Measurements from ENCODE around the gene ELK3. TPM values are rescaled to one million over a fixed set of nuclear protein-coding genes. Genes with fewer than 3 reads are reported as not detected.

ELK3 gene
- total RNA-seq, 1 experiment from 2014 or later = 9.4 TPM

DNA sequence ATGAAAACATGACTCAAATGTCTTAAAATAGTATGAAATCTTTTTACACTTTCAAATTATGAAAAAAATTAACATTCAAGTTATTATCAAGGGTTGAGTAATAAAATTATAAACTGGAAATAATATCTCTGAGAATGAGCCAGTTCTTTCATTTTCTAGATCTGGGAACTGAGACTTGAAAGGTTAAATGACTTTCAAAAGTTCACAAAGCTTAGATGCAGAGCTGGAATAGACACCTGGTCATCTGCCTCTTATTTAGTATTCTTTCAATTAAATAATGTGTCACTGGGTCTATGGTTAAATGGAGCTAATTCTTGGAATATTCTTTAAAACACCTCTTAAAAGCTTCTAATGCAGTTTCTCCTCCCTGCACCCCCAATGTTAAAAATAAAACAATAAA is 119.4 kb downstream of the ELK3 start:
- no peak overlapping the region for H3K9ac ChIP-seq (ENCODE audit: extremely low read depth, insufficient read length, low read length)
- no peak overlapping the region for H3K4ac ChIP-seq (ENCODE audit: low read depth, low read length)
- DNase-seq = no peak
- H3K56ac ChIP-seq (ENCODE audit: insufficient read length, low read depth, low read length) = no peak overlapping the region
- no peak overlapping the region for H3K23ac ChIP-seq (ENCODE audit: insufficient read length, low read depth, low read length)
- no peak overlapping the region for H2AFZ ChIP-seq (ENCODE audit: low read length)
- H3T11ph ChIP-seq (ENCODE audit: low read length) = no peak overlapping the region
- Mint-ChIP-seq H3K27me3 (ENCODE audit: low read depth) (no peaks in the 10 kb centered on the region), H3K9me3 (peaks cover 0 to 7% of the 10 kb centered on the region in 2 experiments; a peak in 1 of 5 replicates), H3K4me3 (no peak overlapping the region), H3K36me3 (ENCODE audit: insufficient read depth in 1 of 3, low read depth in 3 of 3) (peaks cover 4 to 8% (median 4%) of the 10 kb centered on the region in 3 experiments; a peak in 5 of 7 replicates), H3K4me1 (peaks cover 7 to 8% of the 10 kb centered on the region in 2 experiments; a peak in 3 of 4 replicates), H3K27ac (no peak overlapping the region)
- no peaks in the 10 kb centered on the region for H3K4me1 ChIP-seq (ENCODE audit: insufficient read depth, low read length)
- H3K79me1 ChIP-seq (ENCODE audit: insufficient read depth, low read depth, low read length, poor library complexity, severe bottlenecking) = no peaks in the 10 kb centered on the region
- TF ChIP-seq CTCF (conservative IDR thresholded peaks at IDR 0.05) = no peak
- no peak overlapping the region for H4K91ac ChIP-seq (ENCODE audit: insufficient read length, low read depth, low read length)
- no peak overlapping the region for H3K18ac ChIP-seq (ENCODE audit: insufficient read length, low read depth, low read length)
- H3K14ac ChIP-seq (ENCODE audit: insufficient read depth, low read length) = no peak overlapping the region
- H2BK15ac ChIP-seq (ENCODE audit: low read depth, low read length) = no peak overlapping the region
- H3K23me2 ChIP-seq (ENCODE audit: insufficient read length, low read depth, low read length, poor library complexity, severe bottlenecking) = peaks cover 2% of the 10 kb centered on the region
- H3K9me3 ChIP-seq (ENCODE audit: control insufficient read depth, low read depth, low read length) = no peaks in the 10 kb centered on the region
- no peaks in the 10 kb centered on the region for H4K20me1 ChIP-seq (ENCODE audit: control insufficient read depth, insufficient read depth, insufficient read length)
- H4K5ac ChIP-seq (ENCODE audit: insufficient read length, low read depth, low read length) = no peak overlapping the region
- H2BK20ac ChIP-seq (ENCODE audit: low read depth, low read length, poor library complexity, severe bottlenecking) = no peak overlapping the region
- H3K27me3 ChIP-seq (ENCODE audit: insufficient read depth, low read length) = no peaks in the 10 kb centered on the region
- no peak overlapping the region for H2BK120ac ChIP-seq (ENCODE audit: low read depth, low read length, poor library complexity, severe bottlenecking)
- H2BK12ac ChIP-seq (ENCODE audit: insufficient read length, low read depth, low read length) = no peak overlapping the region
- no peak overlapping the region for H4K8ac ChIP-seq (replicated peaks; ENCODE audit: insufficient read length, low read depth, low read length)
- no peak overlapping the region for H2BK5ac ChIP-seq (ENCODE audit: insufficient read length, low read length)
- no peak overlapping the region for H2AK5ac ChIP-seq (ENCODE audit: insufficient read length, low read length)
- H3K27ac ChIP-seq (ENCODE audit: insufficient read length, low read depth, low read length) = no peak overlapping the region
- H3K4me2 ChIP-seq (ENCODE audit: insufficient read depth, insufficient read length, low read length) = no peak overlapping the region
- no peaks in the 10 kb centered on the region for H3K79me2 ChIP-seq (ENCODE audit: insufficient read depth, low read length)

Data from H9 (cell line).